Astrocyte of the spinal cord (primary cell): ENCODE data around the gene STATH.
"Not testable (repeated sequence)": the region's sequence is repeated elsewhere in the genome, so short reads cannot be mapped to it uniquely, and the experiment has no call there.

Source experiments
- DNase-seq: peaks from one replicate; pipeline ENCODE4 v3.0.0; 2011; ENCODE audit warnings: low read depth, low spot score
- H3K4me3 ChIP-seq: 2 replicates; pipeline ENCODE4 v1.5.1; 2011; ENCODE audit warnings: low read depth, mild to moderate bottlenecking, low read length, moderate library complexity
- CTCF ChIP-seq: IDR thresholded peaks from 2 replicates; pipeline ENCODE4 v1.5.1; 2012; ENCODE audit warnings: low read depth, mild to moderate bottlenecking, low read length, inconsistent platforms
- in situ Hi-C: cut with HindIII; loops from 2 replicates; pipeline ENCODE4 v1.10.0; 2017; ENCODE audit warnings: low sequenced_read_pairs

Gene STATH

DNA sequence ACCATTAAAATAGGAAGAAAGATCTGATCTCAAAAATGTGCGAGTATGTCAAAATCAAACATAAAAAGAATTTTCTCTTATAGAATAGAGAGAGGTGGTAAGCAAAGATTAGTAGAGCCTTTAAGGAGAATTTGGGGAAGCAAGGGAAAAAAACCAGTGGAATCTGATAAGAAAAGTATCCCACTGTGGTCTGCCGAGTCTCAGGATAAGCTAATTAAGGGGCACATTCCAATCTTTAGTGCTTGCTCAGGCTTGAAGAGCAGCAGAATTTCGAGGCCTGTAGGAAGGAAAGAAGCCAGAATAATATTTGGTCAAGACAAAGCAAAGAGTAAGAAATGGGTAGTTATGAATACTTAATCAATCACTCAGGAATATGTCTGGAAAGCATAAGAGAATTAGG, 13.0 kb downstream of the STATH start:
- in situ Hi-C loops = no loop called here
- DNase-seq = no peak
- TF ChIP-seq CTCF = no peak
- H3K4me3 ChIP-seq = no peak overlapping the region

DNA sequence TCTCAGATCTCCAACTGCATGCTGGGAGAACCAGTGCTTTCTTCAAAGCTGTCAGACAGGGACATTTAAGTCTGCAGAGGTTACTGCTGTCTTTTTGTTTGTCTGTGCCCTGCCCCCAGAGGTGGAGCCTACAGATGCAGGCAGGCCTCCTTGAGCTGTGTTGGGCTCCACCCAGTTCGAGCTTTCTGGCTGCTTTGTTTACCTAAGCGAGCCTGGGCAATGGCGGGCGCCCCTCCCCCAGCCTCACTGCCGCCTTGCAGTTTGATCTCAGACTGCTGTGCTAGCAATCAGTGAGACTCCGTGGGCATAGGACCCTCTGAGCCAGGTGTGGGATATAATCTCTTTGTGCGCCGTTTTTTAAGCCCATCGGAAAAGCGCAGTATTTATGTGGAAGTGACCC, 23.2 kb downstream of the STATH start:
- in situ Hi-C loops, DNase-seq, H3K4me3 ChIP-seq: not testable (repeated sequence)

DNA sequence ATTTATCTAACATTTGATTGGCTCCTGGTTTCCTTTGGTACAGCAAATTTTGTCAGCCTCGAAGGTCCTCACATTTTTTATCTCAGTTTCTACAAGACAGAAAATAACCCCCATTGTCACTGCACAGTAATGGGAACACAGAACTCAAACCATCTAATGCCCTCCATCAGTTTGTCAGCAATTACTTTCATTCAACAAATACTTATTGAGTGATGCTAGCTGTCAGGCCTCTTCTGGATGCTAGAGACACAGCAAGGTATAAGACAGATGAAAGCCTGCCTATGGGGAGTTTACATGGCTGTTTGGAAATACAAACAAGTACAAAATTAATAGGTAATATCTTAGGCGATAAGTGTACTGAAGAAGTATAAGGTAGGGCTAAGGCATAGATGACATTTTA, 27.5 kb downstream of the STATH start:
- in situ Hi-C loops = no loop called here
- no peak overlapping the region for H3K4me3 ChIP-seq
- DNase-seq = no peak
- no peak for TF ChIP-seq CTCF

DNA sequence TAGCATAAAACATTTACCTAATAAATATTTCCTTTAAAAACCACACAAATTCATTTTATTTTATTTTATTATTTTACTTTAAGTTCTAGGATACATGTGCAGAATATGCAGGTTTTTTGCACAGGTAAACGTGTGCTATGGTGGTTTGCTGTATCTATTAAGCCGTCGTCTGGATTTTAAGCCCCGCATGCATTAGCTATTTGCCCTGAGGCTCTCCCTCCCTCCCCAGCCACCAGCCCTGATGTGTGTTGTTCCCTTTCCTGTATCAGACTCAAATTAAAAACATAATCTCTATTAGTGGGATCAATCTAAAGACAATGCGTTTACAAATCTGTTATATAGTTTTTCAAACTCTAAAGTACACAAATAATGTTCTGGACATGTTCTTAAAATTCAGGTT, 31.2 kb downstream of the STATH start:
- no peak for TF ChIP-seq CTCF
- DNase-seq = no peak
- in situ Hi-C loops = no loop called here
- H3K4me3 ChIP-seq = no peak overlapping the region

DNA sequence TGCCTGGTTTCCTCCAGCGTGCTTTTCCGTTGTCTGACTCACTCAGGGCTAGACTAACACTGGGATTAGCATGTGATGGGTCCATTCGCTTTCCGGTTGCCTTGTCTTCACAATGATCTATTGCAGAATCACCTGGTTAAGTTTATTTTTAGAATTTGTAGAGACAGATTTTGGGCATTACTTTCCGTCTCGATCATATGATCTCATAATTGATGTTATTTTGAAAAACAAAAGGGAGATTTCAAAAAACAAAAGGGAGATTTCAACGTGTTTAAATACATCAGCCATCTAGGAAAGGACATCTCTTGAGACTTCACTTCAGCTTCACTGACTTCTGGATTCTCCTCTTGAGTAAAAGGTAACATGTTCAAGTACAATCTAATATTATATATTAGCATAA, 32.4 kb downstream of the STATH start, which contains the start of gene HTN3:
HTN3 (plus strand) TSS at position 301 of the 400 bp plus-strand sequence. CDS start 2,282 bp downstream, outside the sequence.
- in situ Hi-C loops = not testable (repeated sequence)

GRCh38 chr4:70037559-70037958, 41.8 kb downstream of the STATH start:
- in situ Hi-C loops, H3K4me3 ChIP-seq, DNase-seq: not testable (repeated sequence)

More for the DNA sequence above, 32.4 kb downstream of the STATH start, which contains the start of gene HTN3:
- DNase-seq, H3K4me3 ChIP-seq: not testable (repeated sequence)

DNA sequence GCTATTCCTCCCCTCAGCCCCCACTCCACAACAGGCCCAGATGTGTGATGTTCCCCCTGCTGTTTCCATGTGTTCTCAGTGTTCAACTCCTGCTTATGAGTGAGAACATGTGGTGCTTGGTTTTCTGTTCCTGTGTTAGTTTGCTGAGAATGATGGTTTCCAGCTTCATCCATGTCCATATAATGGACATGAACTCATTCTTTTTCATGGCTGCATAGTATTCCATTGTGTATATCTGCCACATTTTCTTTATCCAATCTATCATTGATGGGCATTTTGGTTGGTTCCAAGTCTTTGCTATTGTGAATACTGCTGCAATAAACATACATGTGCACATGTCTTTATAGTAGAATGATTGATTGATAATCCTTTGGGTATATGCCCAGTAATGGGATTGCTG, 44.2 kb downstream of the STATH start:
- DNase-seq, in situ Hi-C loops: not testable (repeated sequence)

DNA sequence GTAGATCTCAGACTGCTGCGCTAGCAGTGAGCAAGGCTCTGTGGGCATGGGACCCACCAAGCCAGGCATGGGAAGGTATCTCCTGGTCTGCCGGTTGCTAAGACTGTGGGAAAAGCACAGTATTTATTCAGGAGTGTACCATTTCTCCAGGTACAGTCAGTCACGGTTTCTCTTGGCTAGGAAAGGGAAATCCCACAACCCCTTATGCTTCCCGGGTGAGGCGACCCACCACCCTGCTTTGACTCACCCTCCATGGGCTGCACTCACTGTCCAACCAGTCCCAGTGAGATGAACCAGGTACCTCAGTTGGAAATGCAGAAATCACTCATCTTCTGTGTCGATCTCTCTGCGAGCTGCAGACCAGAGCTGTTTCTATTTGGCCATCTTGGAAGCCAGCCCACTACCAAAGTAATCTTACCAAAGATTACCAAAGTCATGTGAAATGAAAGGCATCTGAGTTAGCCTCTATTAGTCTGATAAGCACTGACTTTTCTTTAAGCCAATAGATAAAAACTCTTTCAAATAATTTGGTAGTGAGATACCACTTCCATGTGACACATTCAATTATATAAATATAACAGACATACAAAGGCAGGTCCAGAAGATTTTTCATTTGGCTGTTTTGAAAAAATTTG, 46.0 kb downstream of the STATH start:
- in situ Hi-C loops = no loop called here
- H3K4me3 ChIP-seq = no peak overlapping the region
- TF ChIP-seq CTCF = no peak
- DNase-seq = no peak

More for the DNA sequence above, 44.2 kb downstream of the STATH start:
- not testable (repeated sequence) for H3K4me3 ChIP-seq

DNA sequence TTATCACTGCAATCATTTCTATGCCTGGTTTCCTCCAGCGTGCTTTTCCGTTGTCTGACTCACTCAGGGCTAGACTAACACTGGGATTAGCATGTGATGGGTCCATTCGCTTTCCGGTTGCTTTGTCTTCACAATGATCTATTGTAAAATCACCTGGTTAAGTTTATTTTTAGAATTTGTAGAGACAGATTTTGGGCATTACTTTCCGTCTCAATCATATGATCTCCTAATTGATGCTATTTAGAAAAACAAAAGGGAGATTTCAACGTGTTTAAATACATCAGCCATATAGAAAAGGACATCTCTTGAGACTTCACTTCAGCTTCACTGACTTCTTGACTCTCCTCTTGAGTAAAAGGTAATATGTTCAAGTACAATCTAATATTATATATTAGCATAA, 54.4 kb downstream of the STATH start, which contains the start of gene HTN1:
HTN1 (plus strand) TSS at position 301 of the 400 bp plus-strand sequence. CDS start 2,639 bp downstream, outside the sequence.
- H3K4me3 ChIP-seq, in situ Hi-C loops, DNase-seq: not testable (repeated sequence)
